HT1080 (cell line): ENCODE data around the gene TTLL5. TPM values are rescaled to one million over a fixed set of nuclear protein-coding genes. Genes with fewer than 3 reads are reported as not detected.
"Not testable (repeated sequence)": the region's sequence is repeated elsewhere in the genome, so short reads cannot be mapped to it uniquely, and the experiment has no call there.

Experiments used
- DNase-seq: peaks from one replicate; pipeline ENCODE4 v3.0.0-alpha.2; 2015; ENCODE audit warnings: low read depth
- total RNA-seq: library from RNA; depleted of rRNA; stranded (reverse); fragments of >200 nt; shearing (Covaris generic); gene quantifications from 2 replicates; pipeline ENCODE4 v1.2.3, GENCODE V29; 2014

The TTLL5 gene
- total RNA-seq, 1 experiment from 2014 or later: 33.2 TPM

- no peak for DNase-seq
Observed at GRCh38 chr14:75649773-75650172, 11.3 kb upstream of the TTLL5 start.

DNA sequence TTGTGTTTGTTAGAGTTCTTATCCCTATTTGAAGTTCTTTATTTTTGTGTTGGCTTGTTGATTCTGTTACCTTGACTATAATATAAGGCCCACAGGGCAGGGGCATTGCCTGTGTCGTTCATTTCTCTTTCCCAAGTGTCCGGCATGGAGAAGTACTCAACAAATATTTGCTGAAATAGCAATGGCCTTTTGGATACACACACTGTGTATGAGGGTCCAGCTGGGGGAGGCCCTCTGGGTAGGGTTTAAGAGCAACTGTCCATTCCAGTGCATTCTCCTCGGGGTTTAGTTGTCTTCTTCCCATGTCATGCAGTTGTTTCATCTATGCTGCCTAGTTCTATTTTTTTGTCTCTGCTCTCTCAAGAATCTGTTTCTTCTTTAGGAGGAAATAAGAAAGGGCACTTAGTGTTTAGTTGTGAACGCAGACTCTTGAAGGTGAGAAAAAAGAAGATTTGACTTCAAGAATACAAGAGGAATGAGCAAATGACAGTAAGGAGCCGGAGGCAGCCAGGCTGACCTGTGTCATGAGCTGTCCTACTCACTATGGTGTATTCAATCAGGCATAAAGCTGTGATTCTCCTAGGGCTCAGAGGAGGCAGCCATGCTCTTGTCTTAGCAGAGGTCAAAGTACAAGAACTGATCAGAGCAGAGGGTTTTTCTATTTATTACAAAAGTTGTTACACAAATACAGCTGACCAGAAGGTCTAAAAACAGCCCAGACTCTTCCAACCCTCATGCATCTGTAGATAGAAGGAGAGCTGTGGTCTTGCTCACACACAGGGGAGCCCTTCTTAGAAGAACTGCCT, 10.6 kb upstream of the TTLL5 start:
- no peak for DNase-seq

GRCh38 chr14:75653563-75653962, 7.5 kb upstream of the TTLL5 start:
- no peak for DNase-seq

DNA sequence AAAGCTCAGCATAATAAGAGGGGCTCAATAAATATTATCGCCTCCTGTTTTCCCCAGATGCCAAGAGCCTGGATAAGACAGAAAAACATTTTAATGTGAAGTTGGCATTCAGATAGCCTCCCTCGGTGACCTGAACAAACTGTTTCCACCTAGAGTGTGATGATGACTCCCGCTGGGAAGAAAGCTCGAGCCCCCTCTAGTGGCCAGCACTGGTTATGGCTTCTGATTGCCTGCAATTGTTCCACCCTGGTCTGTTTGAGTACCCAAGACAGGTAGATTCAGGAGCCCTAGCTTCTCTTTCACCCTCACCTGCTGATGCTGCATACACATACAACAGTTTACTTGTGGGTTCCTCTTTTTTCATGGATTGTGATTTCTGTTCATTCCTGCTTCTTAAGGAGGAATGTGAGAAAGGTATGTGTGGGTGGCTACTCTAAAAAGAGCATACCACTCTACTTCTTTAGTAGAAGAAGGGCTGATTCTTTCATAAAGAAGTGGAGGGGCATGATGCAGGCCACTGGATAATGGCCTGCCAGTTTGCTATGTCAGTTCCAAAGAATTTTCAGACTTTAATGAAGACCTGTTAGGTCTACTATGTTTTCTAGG, 6.8 kb upstream of the TTLL5 start:
- DNase-seq: peak; percentile 52

DNA sequence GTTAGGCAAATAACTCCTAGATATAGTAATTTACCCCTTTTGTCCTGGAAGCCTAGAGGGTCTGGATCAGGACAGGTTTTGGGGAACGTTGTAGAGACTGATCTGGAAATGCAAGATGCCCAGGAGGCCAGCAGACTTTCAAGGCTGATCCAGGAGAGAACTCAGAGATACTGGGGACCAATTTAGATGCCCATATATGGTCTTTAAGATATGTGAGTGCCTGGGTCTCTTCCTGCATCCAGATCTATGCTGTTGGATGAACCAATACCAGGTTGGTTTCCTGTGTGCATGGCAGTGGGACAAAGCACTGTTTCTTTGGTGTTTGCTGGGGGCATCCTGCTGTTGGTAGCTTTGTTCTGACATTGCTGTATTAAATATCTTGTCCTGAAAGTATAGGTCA, 5.8 kb upstream of the TTLL5 start:
- no peak for DNase-seq

DNA sequence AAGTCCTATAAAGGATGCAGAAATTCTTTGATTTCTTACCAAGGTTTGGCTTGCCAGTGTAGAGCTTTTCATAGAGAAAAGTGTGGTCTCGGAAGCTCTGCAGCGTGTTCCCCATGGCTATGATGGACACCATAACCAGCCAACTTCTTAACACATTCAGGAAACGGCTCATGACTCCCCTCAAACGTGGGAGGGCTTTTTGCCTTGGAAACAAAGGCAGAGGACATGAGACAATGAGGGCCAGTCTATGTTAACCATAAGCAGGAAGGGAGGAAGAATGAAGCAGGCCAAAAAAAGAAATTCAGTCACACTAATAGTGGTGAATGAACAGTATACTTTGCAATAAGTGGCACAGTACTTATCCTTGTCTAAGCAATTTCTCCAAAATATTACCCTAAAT, 3.7 kb upstream of the TTLL5 start:
- DNase-seq: no peak

- DNase-seq: no peak
Observed at GRCh38 chr14:75658957-75659356, 2.1 kb upstream of the TTLL5 start.

- DNase-seq: no peak
Observed at GRCh38 chr14:75660238-75660629, 812 bp upstream of the TTLL5 start.

DNA sequence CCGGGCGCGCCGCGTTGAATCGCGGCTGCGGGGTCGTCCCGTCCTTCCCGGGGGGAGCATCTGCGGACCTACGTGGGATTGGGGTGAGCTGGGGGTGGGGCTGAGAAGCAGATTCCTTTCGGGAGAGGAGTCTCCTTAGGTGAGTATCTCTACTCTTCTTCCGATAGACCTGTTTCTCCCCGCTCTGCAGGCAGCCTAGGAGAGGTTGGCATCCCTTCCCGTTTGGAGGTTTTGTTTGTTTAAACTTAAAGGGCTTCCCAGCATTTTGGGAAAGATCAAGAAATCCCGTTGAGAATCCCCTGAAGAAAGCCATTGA, 411 bp downstream of the TTLL5 start:
- DNase-seq: no peak

GRCh38 chr14:75662966-75663365, 1.9 kb downstream of the TTLL5 start:
- DNase-seq: peak; percentile 55

GRCh38 chr14:75667099-75667765, 6.2 kb downstream of the TTLL5 start:
- DNase-seq: no peak

- DNase-seq: no peak
Observed at GRCh38 chr14:75672605-75673192, 11.7 kb downstream of the TTLL5 start.

DNA sequence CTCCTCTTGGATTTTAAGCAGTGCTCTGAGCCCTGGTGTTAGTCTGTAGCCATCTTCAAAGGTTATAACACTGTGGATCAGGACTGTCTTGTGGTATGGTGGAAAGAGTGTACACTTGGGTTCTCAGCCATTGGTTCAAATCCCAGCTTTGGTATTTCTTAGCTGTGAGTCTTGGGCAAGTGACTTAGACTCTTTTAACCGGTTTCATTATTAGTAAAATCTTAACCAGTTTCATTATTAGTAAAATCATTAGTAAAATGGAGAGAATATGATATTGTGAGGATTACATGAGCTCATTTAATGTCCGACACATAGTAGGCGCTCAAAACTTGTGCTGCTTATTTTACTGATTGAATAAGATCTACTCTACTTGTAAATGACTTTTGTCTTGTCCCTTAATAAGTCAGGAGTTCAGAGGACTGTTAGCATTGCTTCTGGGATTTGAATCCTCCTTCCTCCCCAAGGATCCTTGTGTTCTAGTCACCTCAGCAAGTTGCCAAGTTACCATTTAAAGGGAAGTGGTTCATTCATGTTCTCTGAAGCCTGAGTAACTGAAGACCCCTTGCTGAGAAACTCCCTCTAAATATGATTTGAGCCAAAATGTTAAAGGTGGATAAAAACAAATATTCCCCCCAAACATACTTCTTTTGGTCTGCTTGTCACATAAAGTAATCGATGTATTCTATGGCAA, 12.4 kb downstream of the TTLL5 start:
- DNase-seq: no peak

DNA sequence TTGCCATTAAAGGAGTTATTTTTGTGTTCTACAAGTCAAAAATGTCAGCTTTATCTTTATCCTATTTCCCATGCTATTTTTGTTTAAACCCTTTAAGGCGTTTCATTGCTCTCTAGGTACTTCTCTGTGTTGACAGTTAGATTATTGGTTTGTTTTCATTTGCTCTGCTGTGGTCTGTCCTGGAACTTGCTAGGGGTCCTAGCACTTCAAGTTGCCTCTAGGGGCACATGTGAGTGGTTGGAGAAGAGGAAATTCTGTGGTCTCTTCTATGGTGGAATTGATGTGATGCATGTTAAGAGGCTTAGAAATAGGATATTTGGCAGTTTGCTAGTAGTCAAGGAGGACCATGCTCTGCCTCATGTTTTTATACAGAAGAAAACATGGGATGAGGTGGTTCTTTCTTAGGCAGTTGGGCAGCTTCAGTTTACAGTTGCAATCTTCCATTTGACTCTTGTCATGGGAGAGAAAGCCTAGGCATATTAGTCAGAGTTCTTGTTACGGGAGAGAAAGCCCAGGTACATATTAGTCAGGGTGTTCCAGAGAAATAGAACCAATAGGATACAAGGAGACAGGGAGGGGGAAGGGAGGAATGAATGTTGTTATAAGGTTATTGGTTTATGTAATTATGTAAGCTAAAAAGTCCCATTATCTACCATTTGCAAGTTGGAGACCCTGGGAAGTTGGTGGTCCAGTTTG, 14.4 kb downstream of the TTLL5 start:
- peak; percentile 11 for DNase-seq

DNA sequence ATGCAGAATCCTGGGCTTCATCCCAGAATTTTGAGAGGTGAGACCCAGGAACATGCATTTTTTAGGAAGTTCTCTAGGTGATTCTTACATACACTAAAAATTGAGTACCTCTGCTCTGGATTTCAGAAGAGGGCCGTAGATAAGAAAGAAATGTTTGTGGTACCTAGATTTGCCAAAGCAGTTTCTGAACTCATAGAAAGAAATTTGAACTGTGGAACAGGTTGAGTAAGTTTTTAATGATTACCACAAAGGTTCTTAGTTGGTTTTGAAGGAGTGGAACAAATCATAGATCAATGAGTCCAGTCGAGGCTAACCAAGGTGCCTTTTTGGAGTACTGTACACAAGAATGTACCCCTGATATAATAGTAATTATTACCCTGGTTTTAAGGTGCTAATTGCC, 24.9 kb downstream of the TTLL5 start:
- no peak for DNase-seq

DNA sequence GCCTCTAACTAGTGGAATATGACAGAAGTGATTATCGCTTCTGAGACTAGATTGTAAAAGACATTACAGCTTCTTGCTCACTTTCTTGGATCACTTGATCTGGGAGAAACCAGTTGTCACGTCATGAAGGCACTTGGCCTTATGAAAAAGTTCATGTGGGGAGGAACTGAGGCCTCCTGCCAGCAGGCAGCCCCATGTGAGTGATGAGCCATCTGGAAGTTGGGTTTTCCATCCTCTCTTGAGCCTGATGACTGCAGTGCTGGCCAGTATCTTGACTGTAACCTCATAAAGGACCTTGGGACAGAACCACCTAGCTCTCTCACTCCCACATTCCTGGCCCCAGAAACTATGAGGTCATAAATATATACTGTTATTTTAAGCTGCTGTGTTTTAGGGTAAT, 28.0 kb downstream of the TTLL5 start:
- peak; percentile 4 for DNase-seq

GRCh38 chr14:75690010-75690409, 29.0 kb downstream of the TTLL5 start:
- DNase-seq: no peak

DNA sequence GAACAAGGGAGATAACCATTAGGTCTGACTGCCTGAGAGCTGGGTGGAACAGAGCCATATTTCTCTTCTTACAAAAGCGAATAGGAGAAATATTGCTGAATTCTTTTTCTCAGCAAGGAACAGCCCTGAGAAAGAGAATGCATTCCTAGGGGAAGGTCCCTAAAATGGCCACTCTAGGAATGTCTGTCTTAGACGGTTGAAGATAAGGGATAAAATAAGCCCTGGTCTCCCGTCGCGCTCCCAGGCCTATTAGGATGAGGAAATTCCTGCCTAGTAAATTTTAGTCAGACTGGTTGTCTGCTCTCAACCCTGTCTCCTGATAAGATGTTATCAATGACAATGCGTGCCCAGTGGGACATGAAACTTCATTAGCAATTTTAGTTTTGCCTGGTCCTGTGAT, 34.0 kb downstream of the TTLL5 start:
- DNase-seq: not testable (repeated sequence)

DNA sequence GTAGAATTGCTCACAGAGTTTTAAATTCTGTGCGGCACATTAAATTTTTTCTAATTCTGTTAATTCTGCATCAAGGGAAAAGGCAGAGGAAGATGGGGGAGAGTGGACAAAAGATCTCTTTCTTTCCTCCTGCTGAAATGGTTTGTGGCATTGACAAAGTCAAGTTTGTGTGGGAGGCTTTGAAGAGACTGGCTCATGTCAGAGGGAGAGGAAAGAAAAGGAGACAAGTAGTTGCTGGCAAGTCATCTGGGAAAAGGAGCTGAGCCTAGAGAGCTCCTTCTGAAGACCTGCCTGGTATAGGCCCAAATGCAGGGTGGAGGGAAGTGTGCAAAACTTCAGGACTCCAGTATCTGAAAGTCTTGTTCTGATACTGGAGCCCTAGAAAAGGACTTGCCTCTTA, 36.3 kb downstream of the TTLL5 start:
- no peak for DNase-seq

DNA sequence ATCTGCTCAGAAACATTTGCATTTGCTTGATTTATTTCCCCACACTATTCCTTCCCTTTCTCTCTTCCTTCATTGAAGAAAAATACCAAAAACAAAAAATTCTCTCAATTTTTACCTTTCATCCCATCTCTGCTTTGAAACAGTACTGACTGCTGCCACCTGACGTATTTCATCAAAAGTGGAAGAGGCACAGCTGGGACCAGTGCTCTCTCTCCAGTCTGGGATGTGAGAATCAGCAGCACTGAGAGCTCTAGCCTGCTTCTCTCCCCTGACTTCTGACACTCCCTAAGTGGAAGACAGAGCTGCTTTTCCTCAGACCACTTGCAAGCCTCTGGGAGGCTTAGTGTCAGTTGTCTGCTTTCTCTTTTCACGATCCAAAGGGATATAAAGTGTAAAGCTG, 36.9 kb downstream of the TTLL5 start:
- no peak for DNase-seq

- no peak for DNase-seq
Observed at GRCh38 chr14:75699331-75699730, 38.3 kb downstream of the TTLL5 start.
